Renal cortical epithelial cell (primary cell): ENCODE data around the gene USP32. TPM values are rescaled to one million over a fixed set of nuclear protein-coding genes. Genes with fewer than 3 reads are reported as not detected.
A peak's percentile ranks its signal among the peaks of the same experiment; 100 is the strongest.

Source experiments
- DNase-seq: peaks from one replicate; pipeline ENCODE4 v3.0.0-alpha.2; 2011; ENCODE audit warnings: low read depth
- total RNA-seq: library from RNA; depleted of rRNA; stranded (reverse); fragments of >200 nt; gene quantifications from 2 replicates; pipeline ENCODE4 v1.2.3, GENCODE V29; 2014

USP32 gene
- total RNA-seq, 1 donor from 2014 or later: 92.6 TPM

GRCh38 chr17:60174767-60175166 lies 217.2 kb downstream of the USP32 start:
- DNase-seq: peak; percentile 31

- DNase-seq: no peak
These were observed 217.9 kb downstream of the USP32 start for GRCh38 chr17:60174035-60174434.

GRCh38 chr17:60173304-60173819 lies 218.6 kb downstream of the USP32 start:
- DNase-seq: peak; percentile 87

GRCh38 chr17:60171753-60172079 lies 220.2 kb downstream of the USP32 start:
- no peak for DNase-seq

- DNase-seq: no peak
These were observed 220.8 kb downstream of the USP32 start for GRCh38 chr17:60170835-60171752.

- peak; percentile 36 for DNase-seq
These were observed 221.8 kb downstream of the USP32 start for GRCh38 chr17:60169921-60170817.

- DNase-seq: peak; percentile 24
These were observed 223.3 kb downstream of the USP32 start for GRCh38 chr17:60168654-60169053.

- peak; percentile 40 for DNase-seq
These were observed 224.7 kb downstream of the USP32 start for GRCh38 chr17:60167065-60167741.

- no peak for DNase-seq
These were observed 226.0 kb downstream of the USP32 start for GRCh38 chr17:60165971-60166370.

GRCh38 chr17:60165223-60165622 lies 226.7 kb downstream of the USP32 start:
- no peak for DNase-seq

- no peak for DNase-seq
These were observed 227.2 kb downstream of the USP32 start for GRCh38 chr17:60164697-60165096.

- no peak for DNase-seq
These were observed 227.8 kb downstream of the USP32 start for GRCh38 chr17:60164164-60164563.

- no peak for DNase-seq
These were observed 228.7 kb downstream of the USP32 start for GRCh38 chr17:60163108-60163784.

- no peak for DNase-seq
These were observed 230.2 kb downstream of the USP32 start for GRCh38 chr17:60161598-60162330.

- no peak for DNase-seq
These were observed 231.0 kb downstream of the USP32 start for GRCh38 chr17:60160829-60161501.

GRCh38 chr17:60159479-60159866 lies 232.5 kb downstream of the USP32 start:
- DNase-seq: no peak

- DNase-seq: no peak
These were observed 233.0 kb downstream of the USP32 start for GRCh38 chr17:60158751-60159478.

GRCh38 chr17:60157487-60158040 lies 234.4 kb downstream of the USP32 start:
- no peak for DNase-seq

GRCh38 chr17:60156746-60157145 lies 235.2 kb downstream of the USP32 start:
- DNase-seq: no peak
